Stimulated activated CD4-positive, alpha-beta T cell treated with anti-CD3 and anti-CD28 coated beads, TNF-alpha, amount 100 ng/mL, for 24 hours (primary cell): Measurements from ENCODE around the gene MAP1LC3A.

Source experiments
- DNase-seq, 3 experiments: peaks; one replicate each; pipeline ENCODE4 v3.0.0-alpha.2; 2020; ENCODE audit warnings: low read depth in 3 of 3

MAP1LC3A gene

GRCh38 chr20:34529742-34530141 is 28.8 kb upstream of the MAP1LC3A start:
- no peak for DNase-seq

DNA sequence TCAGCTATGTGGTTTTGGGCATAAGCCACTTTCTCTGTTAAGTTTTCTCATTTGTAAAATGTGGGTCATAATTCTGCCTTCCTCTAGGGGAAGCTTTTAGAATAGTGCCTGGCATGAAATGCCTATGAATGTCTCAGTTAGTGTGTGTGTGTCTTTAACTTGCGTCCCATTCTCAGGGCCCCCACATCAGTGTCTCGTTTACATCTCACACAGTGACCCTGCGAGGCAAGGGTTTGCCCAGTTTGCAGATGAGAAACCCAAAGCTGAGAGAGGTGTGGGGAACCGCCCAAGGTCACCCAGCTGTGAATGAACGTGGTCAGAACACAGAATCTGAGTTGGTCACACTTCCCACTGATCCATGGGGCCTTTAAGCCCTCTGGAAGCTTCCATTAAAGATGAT is 28.2 kb upstream of the MAP1LC3A start:
- no peak for DNase-seq

DNA sequence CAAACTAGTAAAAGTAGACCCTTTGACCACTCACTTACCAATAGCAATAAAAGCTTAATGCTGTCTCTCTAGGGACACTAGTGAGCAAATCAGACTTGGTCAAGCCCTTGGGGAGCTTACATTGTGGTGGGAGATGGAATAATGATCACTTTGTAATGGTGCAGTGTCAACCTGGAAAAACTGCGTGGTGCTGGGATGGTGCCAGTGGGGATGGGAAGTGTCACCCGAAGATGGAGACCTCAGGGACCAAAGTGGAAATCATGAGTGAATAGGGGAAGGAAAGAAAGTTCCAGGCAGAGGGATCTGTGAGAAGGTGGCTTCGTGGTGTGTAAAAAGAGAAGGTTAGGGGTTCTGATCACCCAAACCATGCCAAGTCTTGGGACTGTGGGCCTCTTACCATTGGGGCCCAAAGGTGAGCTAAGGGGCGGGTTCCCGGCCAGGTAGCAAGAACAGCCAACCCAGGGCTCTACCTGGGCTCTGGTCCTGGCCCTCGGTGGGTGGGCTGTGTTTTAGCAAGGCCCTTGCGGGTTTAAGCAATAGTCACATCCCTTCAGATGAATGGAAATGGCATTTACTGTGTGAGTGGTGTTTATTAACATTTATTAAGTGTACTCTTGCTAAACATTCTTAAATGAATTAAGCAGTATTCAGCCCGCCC is 26.8 kb upstream of the MAP1LC3A start:
- DNase-seq, result no peak

- DNase-seq, result no peak
Observed at GRCh38 chr20:34532320-34532719, 26.2 kb upstream of the MAP1LC3A start.

- no peak for DNase-seq
Observed at GRCh38 chr20:34532756-34533155, 25.8 kb upstream of the MAP1LC3A start.

- no peak for DNase-seq
Observed at GRCh38 chr20:34534391-34535165, 23.9 kb upstream of the MAP1LC3A start.

GRCh38 chr20:34535301-34535840 is 23.1 kb upstream of the MAP1LC3A start:
- DNase-seq, result no peak

GRCh38 chr20:34535857-34536256 is 22.7 kb upstream of the MAP1LC3A start:
- DNase-seq, result no peak

- DNase-seq, result peak in 1 of 3 experiments; percentile 48
Observed at GRCh38 chr20:34536798-34537394, 21.6 kb upstream of the MAP1LC3A start.

DNA sequence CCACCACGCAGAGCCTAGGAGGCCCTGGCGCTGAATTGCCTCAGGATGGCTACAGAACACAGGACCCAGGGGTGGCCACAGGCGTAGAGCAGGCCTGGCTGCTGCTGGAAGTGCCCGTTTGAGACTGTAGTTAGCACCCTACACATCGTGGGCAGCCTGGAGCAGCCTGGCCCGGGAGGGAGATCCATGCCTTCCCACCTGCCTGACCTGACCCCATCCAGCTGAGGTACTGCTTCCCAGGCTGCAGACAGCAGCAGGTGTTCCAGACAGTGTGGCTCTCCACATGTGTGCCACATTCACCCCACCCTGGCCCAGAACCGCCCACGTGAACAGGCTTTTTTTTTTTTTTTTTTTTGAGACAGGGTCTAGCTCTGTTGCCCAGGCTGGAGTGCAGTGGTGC is 20.9 kb upstream of the MAP1LC3A start:
- DNase-seq, result no peak

- peak in 1 of 3 experiments; percentile 54 for DNase-seq
Observed at GRCh38 chr20:34538671-34539123, 19.8 kb upstream of the MAP1LC3A start.

- DNase-seq, result no peak
Observed at GRCh38 chr20:34539756-34540155, 18.8 kb upstream of the MAP1LC3A start.

DNA sequence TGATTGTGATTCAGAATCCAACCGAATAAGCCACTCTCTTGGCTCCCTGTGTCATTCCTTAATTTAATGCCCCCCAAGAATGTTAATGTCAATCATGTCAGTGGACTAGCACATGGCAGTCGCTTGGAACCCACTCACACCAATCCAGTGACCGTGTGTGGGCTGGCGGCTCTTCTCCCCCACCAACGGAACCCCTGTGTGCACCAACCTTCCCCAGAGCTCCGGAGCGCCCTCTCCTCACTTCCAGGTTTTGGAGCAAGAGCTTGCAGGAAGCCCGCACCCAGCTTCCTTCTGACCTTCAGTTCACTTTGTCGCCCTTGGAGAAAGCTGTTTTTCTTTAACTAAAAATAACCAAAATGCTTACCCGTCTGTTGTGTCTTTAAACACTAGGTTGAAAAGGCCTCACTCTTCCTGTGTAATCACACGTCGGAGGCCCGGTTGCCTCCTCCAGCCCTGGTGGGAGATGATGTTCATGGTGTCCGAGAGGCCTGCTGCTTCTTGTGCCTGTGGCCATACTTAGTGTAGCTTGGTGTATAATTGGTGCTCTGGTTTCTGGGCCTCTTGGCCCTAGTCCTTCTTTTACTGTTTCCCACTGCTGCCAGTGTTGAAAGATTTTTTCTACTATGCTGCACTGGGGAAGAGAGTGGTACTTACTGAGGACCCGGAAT is 17.8 kb upstream of the MAP1LC3A start:
- no peak for DNase-seq

DNA sequence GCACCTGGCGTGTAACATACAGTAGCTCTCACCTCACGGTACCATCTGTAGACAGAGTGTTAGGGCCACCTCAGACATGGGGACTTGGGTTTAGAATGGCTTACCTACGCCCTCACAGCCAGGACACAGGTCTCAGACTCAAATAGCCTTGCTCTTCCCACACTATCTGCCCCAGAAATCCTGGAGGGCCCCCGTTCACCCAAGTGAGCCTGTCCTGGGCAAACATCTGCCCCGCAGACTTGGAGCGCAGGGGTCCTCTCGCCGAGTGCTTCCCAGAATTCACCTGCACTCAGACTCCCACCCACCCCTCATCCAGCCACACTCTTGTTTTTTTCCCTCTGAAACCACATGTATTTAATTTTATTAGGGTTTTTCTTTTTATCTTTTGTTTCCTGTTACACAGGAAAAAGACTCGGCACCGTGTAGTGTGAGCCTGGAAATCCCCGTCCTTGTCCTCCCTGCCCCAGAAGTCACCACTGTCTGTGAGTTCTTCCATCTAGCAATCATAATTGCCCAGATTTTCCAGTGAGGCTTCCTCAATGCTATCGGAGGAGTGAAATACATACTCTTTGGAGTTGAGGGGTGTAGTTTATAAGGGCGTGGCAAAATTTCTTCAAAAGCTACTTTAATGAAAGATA is 17.1 kb upstream of the MAP1LC3A start:
- peak in 1 of 3 experiments; percentile 14 for DNase-seq

DNA sequence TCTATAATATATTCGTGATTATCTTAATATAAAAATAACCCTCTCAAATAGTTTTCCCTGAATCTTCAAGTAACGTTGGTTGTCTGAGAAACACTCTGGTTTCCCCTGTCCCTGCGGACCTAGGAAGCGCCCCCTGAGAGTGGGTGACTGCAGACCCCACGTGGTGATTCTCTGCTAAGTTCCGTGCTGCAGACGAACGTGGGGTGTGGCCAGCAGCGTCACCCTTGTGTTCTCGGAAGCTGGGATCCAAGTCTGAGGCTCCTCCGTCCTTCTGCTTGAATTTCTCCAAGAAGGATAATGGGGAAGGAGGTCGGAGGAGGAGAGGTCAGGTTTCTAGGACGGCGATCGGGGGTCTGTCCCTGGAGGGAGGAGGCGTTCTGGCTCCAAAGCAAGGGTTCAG is 16.6 kb upstream of the MAP1LC3A start:
- no peak for DNase-seq

DNA sequence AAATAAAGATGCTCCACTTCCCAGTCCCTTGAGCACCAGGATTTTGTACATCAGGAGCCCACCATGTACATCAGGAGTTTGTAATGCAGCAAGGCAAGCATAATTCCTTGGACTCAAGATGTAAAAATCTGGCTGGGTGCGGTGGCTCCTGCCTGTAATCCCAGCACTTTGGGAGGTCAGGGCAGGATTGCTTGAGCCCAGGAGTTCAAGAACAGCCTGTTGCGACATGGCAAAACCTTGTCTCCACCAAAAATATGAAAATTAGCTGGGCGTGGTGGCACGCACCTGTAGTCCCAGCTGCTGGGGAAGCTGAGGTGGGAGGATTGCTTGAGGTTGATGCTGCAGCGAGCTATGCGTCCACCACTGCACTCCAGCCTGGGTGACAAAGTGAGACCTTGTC is 16.1 kb upstream of the MAP1LC3A start:
- no peak for DNase-seq

DNA sequence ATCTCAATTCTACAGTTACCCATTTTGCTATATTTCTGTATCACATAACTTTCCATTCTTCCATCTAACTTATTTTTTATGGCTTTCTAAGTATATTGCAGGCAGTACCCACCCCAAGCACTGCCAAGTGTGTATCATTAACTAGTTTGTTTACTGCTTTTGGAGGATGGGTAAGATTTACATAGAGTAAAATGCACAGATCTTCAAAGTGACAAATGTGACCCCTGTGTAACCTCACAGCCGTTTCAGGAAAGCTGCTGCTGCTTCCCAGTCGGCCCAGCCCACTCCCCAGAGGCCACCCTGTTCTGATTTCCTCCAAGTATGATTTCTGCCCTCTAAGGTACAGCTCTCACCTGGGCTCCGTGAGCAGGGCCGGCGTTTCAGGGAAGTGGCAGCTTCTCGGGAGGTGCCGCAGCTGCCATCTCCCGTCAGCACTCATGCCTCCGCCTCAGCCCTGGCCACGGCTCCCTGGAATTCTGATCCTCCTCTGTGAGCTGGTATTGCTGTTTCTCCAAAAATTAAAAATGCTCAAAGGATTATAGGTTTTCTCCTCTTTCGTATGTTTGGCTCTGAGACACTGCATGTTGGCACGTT is 15.0 kb upstream of the MAP1LC3A start:
- DNase-seq, result no peak

DNA sequence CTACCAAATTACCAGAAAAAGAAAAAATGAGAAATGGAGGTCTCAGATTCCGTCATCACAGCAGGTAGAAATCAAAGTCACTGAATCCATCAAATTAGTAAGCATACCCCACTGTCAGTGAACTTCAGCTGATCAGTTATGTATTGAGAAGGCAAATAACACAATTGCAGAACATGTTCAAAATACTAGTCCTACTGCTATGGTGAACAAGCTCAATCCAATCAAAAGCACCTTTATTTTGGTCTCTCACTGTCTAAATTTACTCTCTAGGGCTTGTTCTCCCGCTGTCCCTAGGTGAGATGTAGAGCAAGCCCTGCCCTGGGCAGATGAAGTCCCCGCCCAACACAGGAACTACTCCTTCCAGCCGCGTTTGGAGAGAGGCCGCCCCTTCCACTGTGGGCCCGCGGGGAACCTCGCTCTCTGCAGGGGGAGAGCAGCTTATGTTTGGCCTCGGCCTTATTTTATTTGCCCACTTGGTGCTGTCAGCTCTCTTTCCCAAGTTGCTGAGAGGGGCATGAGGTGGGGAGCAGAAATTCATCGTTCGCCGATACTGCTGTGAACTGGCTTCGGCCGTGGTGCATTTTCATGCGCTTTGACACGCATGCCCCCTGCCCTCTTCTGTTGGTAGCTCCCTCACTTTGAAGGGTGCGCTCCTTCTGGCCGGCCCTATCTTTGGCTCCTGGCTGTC is 14.3 kb upstream of the MAP1LC3A start:
- peak in 1 of 3 experiments; percentile 23 for DNase-seq

- DNase-seq, result no peak
Observed at GRCh38 chr20:34546751-34547181, 11.8 kb upstream of the MAP1LC3A start.

- no peak for DNase-seq
Observed at GRCh38 chr20:34547844-34548613, 10.5 kb upstream of the MAP1LC3A start.
